ENCODE measurements around the gene GOPC. TPM values are rescaled to one million over a fixed set of nuclear protein-coding genes. Genes with fewer than 3 reads are reported as not detected.

The GOPC gene
- total RNA-seq, 1 donor from 2014 or later: 49.0 TPM

DNA sequence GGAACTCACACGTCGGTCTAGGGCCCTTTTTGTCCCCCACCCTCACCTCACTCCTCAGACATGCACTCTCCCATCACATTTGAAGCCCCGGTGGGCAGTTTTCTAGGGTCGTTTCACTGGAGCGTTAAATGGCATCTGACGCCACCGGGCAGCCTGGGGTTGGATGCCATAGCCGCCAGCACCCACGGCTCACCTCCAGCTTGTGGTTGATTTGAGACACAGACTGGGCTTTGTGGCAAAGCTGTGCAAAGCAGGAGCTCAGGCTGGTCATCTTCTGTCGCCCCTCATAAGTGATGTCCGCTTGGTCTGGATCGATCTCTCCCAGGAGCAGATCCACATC, 530 bp downstream of the GOPC start:
- peak; percentile 8 for DNase-seq (ENCODE audit: low read depth)
- H3K27me3 ChIP-seq (ENCODE audit: control insufficient read depth, insufficient read depth, low read length): no peaks in the 10 kb centered on the region
- FAIRE-seq: no peak
- peak overlapping the region; percentile 63 for H3K4me3 ChIP-seq (ENCODE audit: low read depth, low read length)
- TF ChIP-seq CTCF (IDR thresholded peaks at IDR 0.05; ENCODE audit: insufficient read depth, low read length, severe bottlenecking): no peak
- no peaks in the 10 kb centered on the region for H3K36me3 ChIP-seq (ENCODE audit: control insufficient read depth, insufficient read depth, low read length)

- TF ChIP-seq CTCF (IDR thresholded peaks at IDR 0.05; ENCODE audit: insufficient read depth, low read length, severe bottlenecking): no peak
- Histone ChIP-seq H3K4me3 (ENCODE audit: low read depth, low read length) (peak overlapping the region; percentile 12), H3K27me3 (ENCODE audit: control insufficient read depth, insufficient read depth, low read length) (no peaks in the 10 kb centered on the region), H3K36me3 (ENCODE audit: control insufficient read depth, insufficient read depth, low read length) (no peaks in the 10 kb centered on the region)
- DNase-seq (ENCODE audit: low read depth) (peak; percentile 12), FAIRE-seq (no peak)
Measured at GRCh38 chr6:117600008-117600743, 2.1 kb downstream of the GOPC start.

DNA sequence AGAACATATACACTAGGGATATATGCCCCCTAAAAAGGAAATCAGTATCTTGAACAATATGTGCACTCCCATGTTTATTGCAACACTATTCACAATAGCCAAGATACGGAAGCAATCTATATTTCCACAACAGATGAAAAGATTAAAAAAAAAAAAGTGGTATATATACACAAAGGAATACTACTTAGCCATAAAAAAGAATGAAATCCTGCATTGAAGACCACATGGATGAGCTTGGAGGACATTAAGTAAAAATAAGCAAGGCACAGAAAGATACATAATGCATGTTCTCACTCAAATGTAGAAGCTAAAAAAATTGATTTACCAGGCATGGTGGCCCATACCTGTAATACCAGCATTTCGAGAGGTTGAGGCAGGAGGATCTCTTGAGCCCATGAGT, 4.6 kb downstream of the GOPC start:
- no peaks in the 10 kb centered on the region for H3K27me3 ChIP-seq (ENCODE audit: control insufficient read depth, insufficient read depth, low read length)
- DNase-seq (ENCODE audit: low read depth) (no peak), FAIRE-seq (no peak)

GRCh38 chr6:117595099-117595923, 7.0 kb downstream of the GOPC start:
- no peak for TF ChIP-seq CTCF (IDR thresholded peaks at IDR 0.05; ENCODE audit: insufficient read depth, low read length, severe bottlenecking)
- DNase-seq (ENCODE audit: low read depth) (no peak), FAIRE-seq (no peak)
- H3K27me3 ChIP-seq (ENCODE audit: control insufficient read depth, insufficient read depth, low read length): no peaks in the 10 kb centered on the region
- no peak overlapping the region for H3K4me3 ChIP-seq (ENCODE audit: low read depth, low read length)
- peaks cover 1% of the 10 kb centered on the region for H3K36me3 ChIP-seq (ENCODE audit: control insufficient read depth, insufficient read depth, low read length)

More for the DNA sequence above, 4.6 kb downstream of the GOPC start:
- Histone ChIP-seq H3K4me3 (ENCODE audit: low read depth, low read length) (no peak overlapping the region), H3K36me3 (ENCODE audit: control insufficient read depth, insufficient read depth, low read length) (no peaks in the 10 kb centered on the region)
- TF ChIP-seq CTCF (IDR thresholded peaks at IDR 0.05; ENCODE audit: insufficient read depth, low read length, severe bottlenecking): no peak

DNA sequence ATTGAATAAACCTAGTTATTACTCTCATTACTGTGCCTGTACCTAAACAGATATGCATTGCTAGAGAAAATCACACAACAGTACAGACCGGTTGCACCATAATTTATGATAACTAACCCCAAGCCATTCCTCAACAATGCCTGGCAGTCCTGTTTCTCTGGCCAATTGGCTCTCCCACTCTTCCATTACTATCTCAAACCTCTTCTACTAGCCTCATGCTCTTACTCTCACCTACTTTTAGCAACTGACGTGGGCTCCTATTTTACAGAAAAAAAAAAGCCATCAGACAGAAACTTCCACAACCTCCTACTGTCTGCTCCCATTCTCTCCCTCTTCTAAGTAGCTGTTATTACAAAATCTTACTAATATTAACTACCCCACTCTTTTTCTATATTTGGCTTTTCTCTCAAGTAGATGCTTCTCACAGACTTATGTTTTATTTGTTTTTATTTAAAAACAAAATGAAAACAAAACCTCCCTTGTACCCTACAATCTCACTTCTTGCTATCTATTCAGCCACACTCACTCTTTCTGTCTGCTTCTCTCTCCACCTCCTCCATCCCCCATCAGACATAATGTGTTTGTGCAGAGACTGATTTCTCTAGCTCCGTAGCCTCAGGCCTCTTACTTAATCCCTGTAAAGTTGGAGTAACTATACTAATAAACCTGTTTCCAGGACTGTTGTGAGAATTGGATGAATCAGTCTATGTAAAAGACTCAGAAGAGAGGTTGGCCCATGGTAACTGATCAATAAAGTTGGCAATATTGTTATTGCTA, 9.1 kb downstream of the GOPC start:
- TF ChIP-seq CTCF (IDR thresholded peaks at IDR 0.05; ENCODE audit: insufficient read depth, low read length, severe bottlenecking): no peak
- no peak overlapping the region for H3K4me3 ChIP-seq (ENCODE audit: low read depth, low read length)
- FAIRE-seq (no peak), DNase-seq (ENCODE audit: low read depth) (peak; percentile 15)
- peaks cover 1% of the 10 kb centered on the region for H3K36me3 ChIP-seq (ENCODE audit: control insufficient read depth, insufficient read depth, low read length)
- H3K27me3 ChIP-seq (ENCODE audit: control insufficient read depth, insufficient read depth, low read length): no peaks in the 10 kb centered on the region
